Measurements from ENCODE around the gene ARHGAP8. TPM values are rescaled to one million over a fixed set of nuclear protein-coding genes. Genes with fewer than 3 reads are reported as not detected.

ARHGAP8 gene
- total RNA-seq, 2 experiments from 2014 or later = 5.7 to 6.3 TPM

GRCh38 chr22:44894782-44895181, 142.4 kb downstream of the ARHGAP8 start:
- no peak for DNase-seq
- no peak overlapping the region for H3K4me3 Mint-ChIP-seq
- no peaks in the 10 kb centered on the region for H3K27me3 ChIP-seq (ENCODE audit: control insufficient read depth in 1 of 2, insufficient read depth in 2 of 2, low read length in 2 of 2)
- intact Hi-C loops (cut with DNase I, micrococcal nuclease) = no loop called here
- H3K4me1 ChIP-seq (ENCODE audit: insufficient read depth, low read length) = no peaks in the 10 kb centered on the region
- no peak overlapping the region for H3K4me3 ChIP-seq (ENCODE audit: low read length)
- H3K36me3 Mint-ChIP-seq (ENCODE audit: low read depth) = no peaks in the 10 kb centered on the region
- ChIA-PET POLR2A (no interaction called here), CTCF (no interaction called here)
- H3K9me3 ChIP-seq (ENCODE audit: control insufficient read depth in 1 of 2, insufficient read depth in 1 of 2, low read length in 2 of 2) = peaks cover 0 to 4% of the 10 kb centered on the region in 2 experiments
- H3K27ac ChIP-seq (ENCODE audit: low read depth in 1 of 2, low read length in 2 of 2) = no peak overlapping the region
- TF ChIP-seq CTCF (IDR thresholded peaks at IDR 0.05) = no peak
- ATAC-seq (ENCODE audit: poor library complexity) = no peak
- H3K9me3 Mint-ChIP-seq = no peaks in the 10 kb centered on the region
- H3K27me3 Mint-ChIP-seq = no peaks in the 10 kb centered on the region
- H3K36me3 ChIP-seq (ENCODE audit: insufficient read depth, low read length) = no peaks in the 10 kb centered on the region
- H3K27ac Mint-ChIP-seq = no peak overlapping the region
- H3K4me1 Mint-ChIP-seq (ENCODE audit: low read depth) = no peaks in the 10 kb centered on the region

DNA sequence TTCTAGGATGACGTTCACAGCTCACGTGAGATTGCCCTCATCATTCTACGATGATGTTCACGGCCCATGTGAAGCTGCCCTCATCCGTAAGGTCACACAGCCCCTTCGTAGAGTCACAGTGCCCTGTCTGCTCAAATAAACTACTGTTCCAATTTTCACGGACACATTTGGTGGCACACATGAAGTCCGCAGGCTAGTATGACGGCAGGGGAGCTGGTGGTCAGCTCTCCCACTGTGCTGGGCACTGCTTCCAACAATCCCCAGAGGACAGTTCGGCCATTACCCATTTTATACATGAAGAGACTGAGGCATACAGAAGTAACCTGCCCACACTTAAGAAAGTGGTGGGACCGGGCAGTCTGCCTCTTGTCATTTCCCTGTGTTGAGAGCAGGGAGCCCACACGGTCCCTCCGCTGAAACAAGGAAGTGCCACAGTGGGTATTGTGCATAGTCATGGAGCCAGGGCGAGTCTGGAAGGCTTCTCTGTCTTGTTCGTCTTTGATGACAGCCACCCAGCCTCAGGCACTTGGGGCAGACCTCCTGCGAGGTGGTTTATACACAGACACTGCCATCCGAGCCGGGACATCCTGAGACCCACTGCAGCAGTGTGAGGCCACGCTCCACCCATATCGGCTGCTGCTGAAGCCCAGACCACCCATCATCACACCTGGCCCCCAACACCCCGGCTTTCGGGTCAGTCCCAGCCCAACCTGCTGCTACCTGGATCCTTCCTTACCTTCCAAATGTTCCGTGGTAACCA, 143.1 kb downstream of the ARHGAP8 start:
- Mint-ChIP-seq H3K27ac (no peak overlapping the region), H3K27me3 (no peaks in the 10 kb centered on the region), H3K36me3 (ENCODE audit: low read depth) (no peaks in the 10 kb centered on the region), H3K4me3 (no peak overlapping the region), H3K9me3 (no peaks in the 10 kb centered on the region), H3K4me1 (ENCODE audit: low read depth) (no peaks in the 10 kb centered on the region)
- Histone ChIP-seq H3K27ac (ENCODE audit: low read depth in 1 of 2, low read length in 2 of 2) (no peak overlapping the region), H3K4me1 (ENCODE audit: insufficient read depth, low read length) (no peaks in the 10 kb centered on the region), H3K4me3 (ENCODE audit: low read length) (no peak overlapping the region), H3K9me3 (ENCODE audit: control insufficient read depth in 1 of 2, insufficient read depth in 1 of 2, low read length in 2 of 2) (peaks cover 0 to 4% of the 10 kb centered on the region in 2 experiments), H3K27me3 (ENCODE audit: control insufficient read depth in 1 of 2, insufficient read depth in 2 of 2, low read length in 2 of 2) (no peaks in the 10 kb centered on the region), H3K36me3 (ENCODE audit: insufficient read depth, low read length) (no peaks in the 10 kb centered on the region)
- DNase-seq = no peak
- intact Hi-C loops (cut with DNase I, micrococcal nuclease) = no loop called here
- ChIA-PET CTCF (no interaction called here), POLR2A (no interaction called here)
- no peak for TF ChIP-seq CTCF (IDR thresholded peaks at IDR 0.05)
- ATAC-seq (ENCODE audit: poor library complexity) = no peak

DNA sequence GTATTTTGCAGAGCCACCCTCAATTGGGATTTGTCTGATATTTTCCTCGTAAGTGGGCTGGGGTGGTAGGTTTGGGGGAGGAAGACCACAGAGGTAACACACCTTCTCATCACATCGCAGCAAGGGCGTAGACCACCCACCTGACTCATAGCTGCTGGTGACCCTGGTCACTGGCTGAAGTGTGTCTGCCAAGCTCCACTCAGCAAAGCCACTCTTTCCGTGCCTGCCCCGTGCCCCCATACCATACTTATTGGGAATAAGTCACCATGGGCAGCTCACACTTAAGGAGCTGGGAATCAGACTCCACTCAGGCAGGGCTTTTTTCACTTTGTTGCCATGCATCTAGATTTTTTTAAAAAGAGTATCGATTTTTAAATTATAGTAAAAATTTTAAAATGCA, 145.9 kb downstream of the ARHGAP8 start:
- H3K4me3 Mint-ChIP-seq = no peak overlapping the region
- CTCF ChIA-PET = no interaction called here
- Histone ChIP-seq H3K4me1 (ENCODE audit: insufficient read depth, low read length) (no peaks in the 10 kb centered on the region), H3K27me3 (ENCODE audit: control insufficient read depth in 1 of 2, insufficient read depth in 2 of 2, low read length in 2 of 2) (peaks cover 0 to 4% of the 10 kb centered on the region in 2 experiments), H3K27ac (ENCODE audit: low read depth in 1 of 2, low read length in 2 of 2) (no peak overlapping the region), H3K36me3 (ENCODE audit: insufficient read depth, low read length) (no peaks in the 10 kb centered on the region), H3K9me3 (ENCODE audit: control insufficient read depth in 1 of 2, insufficient read depth in 1 of 2, low read length in 2 of 2) (peaks cover 10 to 15% of the 10 kb centered on the region in 2 experiments), H3K4me3 (ENCODE audit: low read length) (no peak overlapping the region)
- POLR2A ChIA-PET = no interaction called here
- no peak overlapping the region for H3K27ac Mint-ChIP-seq
- intact Hi-C loops (cut with DNase I, micrococcal nuclease) = no loop called here
- H3K36me3 Mint-ChIP-seq (ENCODE audit: low read depth) = no peaks in the 10 kb centered on the region
- peaks cover 6% of the 10 kb centered on the region for H3K27me3 Mint-ChIP-seq
- no peaks in the 10 kb centered on the region for H3K4me1 Mint-ChIP-seq (ENCODE audit: low read depth)
- no peak for TF ChIP-seq CTCF (IDR thresholded peaks at IDR 0.05)
- peaks cover 2% of the 10 kb centered on the region for H3K9me3 Mint-ChIP-seq
- no peak for ATAC-seq (ENCODE audit: poor library complexity)
- no peak for DNase-seq
